Measurements from ENCODE around the gene PHLDB2.

PHLDB2 gene

DNA sequence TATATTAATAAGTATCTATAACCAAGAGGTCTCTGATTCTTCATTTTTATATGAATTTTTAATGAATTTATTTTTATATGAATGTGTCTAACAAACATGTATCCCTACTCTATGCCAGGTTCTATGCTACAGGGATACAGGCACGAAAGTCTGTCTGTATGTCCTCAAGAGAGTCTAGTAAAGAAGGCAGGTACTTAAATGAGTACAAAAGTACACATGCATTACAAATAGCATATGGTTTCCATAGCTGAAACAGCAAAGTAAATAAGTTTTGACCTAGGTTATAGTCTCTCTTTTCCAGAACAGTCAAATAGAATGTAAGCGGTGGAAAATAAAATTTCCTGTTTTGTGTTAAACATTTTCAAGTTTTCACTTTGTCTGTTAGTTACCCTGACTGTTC lies 106.4 kb downstream of the PHLDB2 start:
- no peak for DNase-seq (ENCODE audit: low spot score)

DNA sequence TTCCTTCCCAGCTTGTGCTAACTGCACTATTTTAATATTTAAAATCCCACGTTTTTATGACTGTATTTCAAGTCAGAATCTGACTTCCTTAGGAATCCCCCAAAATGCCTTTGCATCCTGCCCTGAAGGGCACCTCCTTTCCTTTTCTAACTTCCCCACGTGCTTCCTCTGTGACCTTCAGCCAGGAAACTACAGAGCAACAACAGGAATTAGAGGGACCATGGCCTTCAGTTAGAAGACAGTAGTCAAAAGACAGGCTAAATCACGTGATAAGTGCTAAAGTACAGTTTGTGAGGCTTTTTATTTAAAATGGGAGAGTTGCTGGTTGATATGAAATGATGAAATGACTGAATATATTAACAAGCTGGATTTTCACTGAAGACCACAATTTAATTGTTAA lies 108.0 kb downstream of the PHLDB2 start:
- DNase-seq (ENCODE audit: low spot score) = no peak

DNA sequence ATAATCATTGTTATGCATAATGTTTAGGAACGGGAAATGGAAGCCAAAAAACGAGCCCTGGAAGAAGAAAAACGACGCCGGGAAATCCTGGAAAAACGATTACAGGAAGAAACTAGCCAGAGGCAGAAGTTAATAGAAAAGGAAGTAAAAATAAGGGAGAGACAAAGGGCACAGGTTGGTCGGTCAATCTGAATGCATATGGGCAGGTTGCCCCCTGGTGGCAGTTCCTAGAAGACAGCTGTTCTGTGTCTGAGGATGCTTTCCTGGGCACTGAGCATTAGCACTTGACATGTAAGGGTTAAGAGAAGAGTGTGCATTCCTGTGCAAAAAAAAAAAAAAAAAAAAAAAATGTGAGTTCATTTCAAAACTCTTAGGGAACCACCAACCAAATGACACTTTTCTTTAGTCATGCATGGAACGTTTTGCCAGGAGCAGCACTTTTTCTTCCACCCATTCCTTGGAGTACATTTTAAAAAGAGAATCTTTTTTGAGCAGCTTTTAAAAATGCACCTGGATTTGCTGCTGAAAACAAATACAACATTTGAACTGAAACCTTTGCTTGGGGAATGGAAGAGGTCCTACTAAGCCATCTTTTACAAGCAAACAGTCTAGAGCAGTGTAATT lies 108.7 kb downstream of the PHLDB2 start:
- peak; percentile 86 for DNase-seq (ENCODE audit: low spot score)

DNA sequence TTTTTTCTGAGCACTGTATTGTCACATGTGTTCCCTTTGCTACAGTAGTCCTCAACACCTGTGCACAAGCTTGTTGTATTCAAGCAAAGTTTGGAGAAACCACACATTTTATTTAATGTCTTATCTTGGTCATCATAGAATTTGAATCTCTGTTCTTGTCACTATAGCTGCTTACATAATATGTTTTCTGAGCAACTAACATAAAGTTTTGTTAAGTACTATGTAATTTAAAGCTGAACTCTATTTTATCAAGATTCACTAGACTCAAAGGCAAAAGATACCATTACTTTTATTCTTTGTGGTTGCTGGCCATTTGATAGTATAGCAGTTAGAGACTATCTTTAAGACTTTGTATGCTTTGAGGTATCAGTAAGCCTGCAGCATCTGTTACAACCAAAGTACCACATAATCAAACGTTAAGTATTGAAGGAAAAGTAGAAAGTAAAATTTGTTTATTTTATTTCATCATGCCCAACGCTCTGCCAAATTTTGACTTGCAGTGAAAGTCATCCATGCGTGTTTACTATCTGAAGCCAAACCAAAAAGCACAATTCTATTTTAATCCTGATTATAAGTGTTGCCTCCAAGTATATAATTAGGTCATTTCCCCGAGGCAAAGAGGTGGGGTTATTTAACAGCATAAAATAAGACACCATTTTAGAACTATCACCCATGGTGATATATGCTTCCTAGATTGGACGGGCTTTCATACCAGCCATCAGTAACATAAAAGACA lies 109.4 kb downstream of the PHLDB2 start:
- no peak for DNase-seq (ENCODE audit: low spot score)

DNA sequence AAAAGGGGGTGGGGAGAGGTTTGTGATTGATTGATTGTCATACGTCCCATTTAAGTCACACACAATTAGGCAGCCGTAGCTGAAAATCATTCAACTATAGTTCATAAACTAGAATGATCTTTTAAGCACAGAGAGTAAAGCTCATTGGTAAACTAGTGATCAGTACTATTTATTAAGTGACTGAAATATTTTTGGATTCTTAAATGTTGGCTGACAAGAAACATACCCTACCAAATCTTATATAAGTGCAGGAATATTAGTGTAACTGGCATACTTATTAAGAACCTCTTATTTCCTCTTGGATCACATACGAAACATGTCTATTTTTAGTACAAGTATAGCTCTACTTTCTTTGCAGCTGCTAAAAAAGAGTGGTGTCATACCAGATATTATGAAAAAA lies 111.3 kb downstream of the PHLDB2 start:
- no peak for DNase-seq (ENCODE audit: low spot score)

DNA sequence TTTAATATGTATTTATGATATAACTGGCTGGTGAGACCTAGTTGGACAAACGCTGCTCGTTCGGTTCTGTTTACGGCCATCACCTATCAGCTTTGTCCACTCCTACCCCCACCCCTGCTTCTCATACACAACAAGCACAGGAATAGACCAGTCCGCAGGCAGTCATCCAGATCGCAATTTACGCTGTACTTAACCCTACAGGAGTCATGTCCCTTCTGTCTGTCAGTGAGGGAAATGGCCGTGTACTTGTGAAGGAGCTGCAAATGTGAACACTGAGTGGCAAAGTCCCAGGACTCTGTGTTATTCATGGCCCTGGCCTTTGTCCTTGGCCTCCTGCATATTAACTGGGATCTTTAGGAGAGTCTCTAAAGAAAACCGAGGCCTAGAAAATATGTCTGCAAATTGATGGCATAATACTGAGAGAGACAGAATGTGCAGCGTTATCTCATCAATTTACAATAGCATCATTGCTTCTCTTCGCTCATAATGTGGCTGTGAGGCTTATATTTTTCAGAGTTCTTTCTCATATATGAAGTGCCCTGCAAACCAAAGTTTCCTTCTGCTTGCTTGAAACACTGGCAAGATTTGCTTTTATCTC lies 112.6 kb downstream of the PHLDB2 start:
- DNase-seq (ENCODE audit: low spot score) = no peak

DNA sequence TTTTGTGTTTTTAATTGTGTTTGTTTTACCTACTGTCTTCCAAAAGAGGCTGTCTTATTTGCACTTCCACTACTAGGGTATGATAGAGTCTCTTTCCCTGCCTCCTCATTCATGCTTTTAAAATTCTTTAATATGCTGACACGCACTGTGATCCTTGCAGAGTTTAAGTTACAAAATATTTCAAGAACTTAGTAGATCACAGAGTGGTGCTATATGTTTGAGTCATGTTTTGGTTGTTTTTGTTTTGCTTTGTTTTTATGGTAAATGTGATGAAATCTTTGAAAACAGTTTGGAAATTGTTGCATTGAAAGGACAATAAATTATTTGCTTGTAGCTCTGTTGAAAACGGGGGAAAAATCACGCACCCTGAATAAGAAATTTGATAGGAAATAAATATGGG lies 113.8 kb downstream of the PHLDB2 start:
- DNase-seq (ENCODE audit: low spot score) = no peak

DNA sequence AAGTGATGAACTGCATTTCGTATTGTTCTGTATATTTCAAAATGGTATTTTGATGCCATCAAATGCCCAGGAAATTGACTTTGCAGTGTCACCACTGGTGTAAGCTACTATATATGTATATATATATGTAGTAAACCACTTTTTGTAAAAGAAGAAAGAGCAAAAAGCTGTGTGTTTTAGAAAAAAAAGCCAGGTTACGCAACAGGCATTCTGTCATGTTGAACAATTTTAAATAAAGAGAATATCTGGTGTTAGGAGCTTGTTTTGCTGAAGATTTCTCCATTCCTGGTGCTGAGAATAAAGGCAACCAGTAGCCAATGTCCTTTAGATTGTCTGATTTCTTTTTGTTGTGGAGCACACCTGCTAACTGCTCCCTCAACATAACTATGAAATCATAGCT lies 116.1 kb downstream of the PHLDB2 start:
- DNase-seq (ENCODE audit: low spot score) = no peak

DNA sequence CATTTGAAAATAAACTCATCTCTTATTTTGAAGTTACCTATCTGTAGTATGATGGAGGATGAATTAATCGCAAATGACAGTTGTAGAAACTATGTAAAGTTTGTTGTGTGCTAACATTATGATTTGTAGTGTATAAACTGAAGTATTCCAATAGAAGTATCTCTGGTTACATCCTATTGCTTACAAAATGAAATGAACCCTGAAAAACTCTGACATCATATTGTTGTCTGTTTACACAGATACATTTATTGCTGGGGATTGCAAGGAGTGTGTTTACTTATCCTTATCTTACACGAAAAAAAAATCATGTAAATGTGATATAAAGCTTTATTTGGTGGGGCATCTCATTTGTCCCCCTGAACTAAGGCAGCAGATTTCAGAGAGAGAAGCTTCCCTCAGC lies 117.2 kb downstream of the PHLDB2 start:
- no peak for DNase-seq (ENCODE audit: low spot score)

DNA sequence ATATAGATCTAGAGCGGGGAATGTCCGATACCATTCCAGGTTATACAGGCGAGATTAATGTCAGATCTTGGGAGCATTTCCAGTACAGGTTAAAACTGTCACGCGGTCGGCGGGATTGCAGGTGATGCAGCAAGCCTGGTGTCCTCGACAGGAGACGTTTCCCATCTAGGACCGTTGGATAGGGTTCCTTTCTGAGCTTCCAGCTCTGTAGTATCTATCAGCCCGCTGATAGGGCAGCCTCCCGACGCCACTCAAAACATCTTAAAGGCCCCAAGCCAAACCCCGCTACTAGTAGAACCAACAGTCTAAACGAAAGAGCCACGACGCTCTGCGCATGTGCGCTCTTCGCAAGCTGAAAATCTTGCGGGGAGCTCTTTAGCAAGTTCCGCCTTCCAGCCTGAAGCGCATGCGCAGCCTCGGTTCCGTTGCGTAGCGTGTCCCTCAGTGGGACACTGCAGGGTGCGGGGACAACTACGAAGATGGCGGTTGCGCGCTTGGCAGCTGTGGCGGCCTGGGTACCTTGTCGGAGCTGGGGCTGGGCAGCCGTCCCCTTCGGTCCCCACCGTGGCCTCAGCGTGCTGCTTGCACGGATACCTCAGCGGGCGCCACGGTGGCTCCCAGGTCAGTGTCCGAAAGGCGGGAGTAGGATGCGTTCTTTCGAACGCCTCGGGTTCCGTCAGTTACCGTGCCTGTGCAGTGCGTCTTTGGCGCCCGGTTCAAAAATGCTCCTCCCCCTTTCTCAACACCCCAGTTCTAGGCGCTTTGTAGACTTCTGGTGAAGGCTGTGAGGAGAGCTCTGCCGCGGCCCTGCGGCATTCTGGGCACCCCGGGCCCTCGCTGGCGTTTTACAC lies 119.7 kb downstream of the PHLDB2 start, which contains the start of gene ABHD10:
TSS of gene ABHD10 (plus strand) at position 444 of the 851 bp plus-strand sequence. CDS start at position 480, 36 bp downstream.
- DNase-seq (ENCODE audit: low spot score) = peak; percentile 99

DNA sequence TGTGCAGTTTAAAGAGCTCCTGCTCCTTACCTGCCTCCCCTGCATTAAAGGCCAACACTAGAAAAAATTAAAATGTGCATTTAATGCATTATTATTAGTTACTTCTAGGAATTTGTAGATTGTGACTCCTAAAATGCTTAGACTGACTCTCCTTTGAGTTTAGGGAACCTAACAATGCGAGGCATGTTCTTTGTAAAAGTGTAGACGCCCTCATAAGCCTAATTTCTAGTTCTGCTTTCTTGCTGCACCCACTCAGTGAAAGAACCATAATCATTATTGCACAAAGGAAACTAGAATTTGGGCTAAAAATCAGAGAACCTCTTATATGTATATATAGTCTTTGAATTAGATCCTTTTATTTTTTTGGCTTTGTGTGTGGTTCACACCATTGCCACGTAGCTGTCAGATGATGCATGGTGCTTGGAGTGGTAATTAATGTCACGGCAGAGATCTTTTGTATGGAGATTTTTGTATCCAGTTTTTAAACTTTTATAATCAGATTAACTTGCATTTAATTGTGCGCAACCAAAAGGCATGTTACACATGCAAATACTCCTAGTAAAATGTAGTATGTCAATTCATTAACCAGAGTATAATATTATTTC lies 120.5 kb downstream of the PHLDB2 start:
- peak; percentile 68 for DNase-seq (ENCODE audit: low spot score)

DNA sequence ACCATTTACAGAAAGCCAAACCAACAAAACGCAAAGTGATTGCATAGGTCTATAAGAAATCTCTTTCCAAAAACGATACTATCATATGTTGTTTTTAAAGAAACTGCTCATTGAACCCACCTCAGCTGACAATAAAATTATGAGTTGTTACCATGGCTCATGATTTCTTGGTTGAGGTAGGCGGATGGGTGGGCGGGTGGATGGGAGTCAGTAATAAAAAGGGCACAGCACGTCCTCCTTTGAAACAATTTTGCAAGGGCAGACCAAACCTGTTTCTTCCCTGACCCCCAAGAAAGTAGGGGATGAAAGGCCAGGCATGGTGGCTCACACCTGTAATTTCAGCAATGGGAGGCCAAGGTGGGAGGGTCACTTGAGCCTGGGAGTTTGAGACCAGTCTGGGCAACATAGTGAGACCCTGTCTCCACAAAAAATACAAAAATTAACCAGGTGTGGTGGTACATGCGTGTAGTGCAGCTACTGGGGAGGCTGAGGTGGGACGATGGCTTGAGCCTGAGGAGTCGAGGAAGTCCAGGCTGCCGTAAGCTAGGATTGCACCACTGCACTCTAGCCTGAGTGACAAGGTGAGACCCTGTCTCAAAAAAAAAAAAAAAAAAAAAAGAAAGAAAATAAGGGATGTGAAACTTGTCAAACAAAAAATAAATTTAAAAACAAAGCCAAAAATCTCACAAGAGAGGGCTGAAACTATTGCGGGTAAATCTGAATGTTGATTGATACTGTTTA lies 121.8 kb downstream of the PHLDB2 start:
- no peak for DNase-seq (ENCODE audit: low spot score)

DNA sequence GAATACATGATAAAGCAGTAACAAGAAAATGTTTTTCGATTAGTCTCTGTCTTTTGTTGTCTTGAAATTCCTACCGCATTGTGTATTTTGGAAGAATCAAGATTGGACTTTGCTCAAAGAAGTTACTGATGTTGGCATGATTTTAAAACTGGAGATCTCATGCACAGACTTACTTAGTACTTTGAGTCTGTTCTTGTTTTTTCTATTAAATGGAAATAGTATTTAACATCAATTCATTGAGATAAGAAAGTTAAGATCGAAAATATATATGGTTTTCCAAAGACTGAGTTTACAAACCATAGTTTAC lies 122.3 kb downstream of the PHLDB2 start:
- no peak for DNase-seq (ENCODE audit: low spot score)

DNA sequence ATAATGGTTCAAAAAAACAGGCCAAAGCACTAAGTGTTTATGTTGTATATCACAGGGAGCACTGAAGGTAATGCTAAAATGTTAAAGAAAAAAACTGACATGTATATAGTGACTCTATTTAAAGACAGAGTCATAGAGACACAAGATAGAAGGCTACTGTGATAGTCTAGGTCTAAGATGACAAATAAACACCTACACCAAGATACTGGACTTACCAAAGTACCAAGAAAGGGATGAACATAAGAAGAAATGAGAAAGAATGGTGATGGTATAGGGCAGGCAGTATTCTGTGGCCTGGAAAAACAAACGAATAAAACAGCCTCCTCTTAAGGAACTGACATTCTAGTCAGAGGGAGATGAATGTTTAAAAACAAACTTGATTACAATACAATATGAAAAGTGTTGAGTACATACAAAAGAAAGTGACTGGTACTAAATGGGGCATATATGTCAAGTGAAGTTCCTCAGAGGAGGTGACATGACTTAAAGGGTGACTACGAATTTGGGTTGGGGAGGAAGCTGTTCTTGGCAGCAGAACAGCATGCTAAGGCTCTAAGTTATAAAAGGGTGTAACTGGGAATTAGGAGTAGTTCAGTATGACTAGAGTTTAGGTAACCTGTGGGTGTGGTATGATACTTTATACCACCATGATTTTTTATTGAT lies 125.7 kb downstream of the PHLDB2 start:
- DNase-seq (ENCODE audit: low spot score) = no peak

DNA sequence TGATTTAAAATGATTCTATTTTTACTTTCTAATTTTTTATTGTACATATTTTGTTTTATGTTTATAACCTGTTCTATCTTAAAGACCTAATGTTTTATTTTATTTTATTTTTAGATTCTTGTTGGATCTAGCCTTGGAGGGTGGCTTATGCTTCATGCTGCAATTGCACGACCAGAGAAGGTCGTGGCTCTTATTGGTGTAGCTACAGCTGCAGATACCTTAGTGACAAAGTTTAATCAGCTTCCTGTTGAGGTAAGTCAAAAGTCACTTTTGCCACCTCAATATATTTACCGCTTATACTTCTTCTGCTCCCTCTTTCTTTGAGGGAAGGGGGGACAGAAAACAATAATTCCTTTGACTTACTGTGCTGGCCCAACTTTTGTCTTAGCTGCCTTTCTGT lies 127.7 kb downstream of the PHLDB2 start:
- DNase-seq (ENCODE audit: low spot score) = no peak

DNA sequence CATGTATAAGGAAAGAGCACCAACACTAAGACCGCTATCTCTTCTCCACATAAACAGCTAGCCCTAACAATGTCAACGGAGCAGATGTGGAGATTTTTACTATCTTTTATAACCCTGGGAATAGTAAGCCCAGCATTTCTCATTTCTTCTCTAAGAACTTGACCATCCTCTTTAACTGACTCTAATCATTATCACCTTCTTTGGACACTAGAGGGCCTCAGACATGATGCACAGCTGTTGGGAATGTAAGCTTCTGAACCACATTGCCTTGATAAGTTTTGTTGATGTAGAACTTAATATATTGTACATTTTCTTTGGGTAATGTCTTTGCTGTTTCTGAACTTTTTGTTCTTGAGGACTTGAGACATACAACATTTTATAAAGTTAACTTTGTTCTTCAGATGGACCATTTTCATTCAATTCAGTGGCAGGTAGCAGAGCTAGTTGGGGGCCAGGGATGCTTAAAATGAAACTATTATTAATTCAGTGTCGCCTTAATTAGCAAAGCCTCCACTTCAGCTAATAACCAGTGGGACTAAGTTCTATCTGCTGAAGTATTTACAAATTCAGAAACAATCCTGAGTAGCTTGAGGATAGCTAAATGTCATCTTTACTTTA lies 130.1 kb downstream of the PHLDB2 start:
- peak; percentile 77 for DNase-seq (ENCODE audit: low spot score)

DNA sequence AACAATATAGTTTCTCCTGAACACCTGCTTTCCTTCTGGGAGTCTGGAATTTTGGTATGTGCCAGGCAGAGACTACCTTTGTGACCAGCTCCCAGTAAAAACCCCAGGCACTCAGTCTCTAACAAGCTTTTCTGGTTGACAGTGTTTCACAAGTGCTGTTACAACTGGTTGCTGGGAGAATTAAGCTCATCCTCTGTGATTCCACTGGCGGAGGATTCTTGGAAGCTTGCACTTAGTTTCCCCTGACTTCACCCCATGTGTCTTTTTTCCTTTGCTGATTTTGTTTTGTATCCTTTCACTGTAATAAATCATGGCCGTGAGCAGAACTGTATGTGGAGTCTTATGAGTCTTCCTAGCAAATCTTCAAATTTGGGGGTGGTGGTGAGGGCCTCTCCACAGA lies 134.0 kb downstream of the PHLDB2 start:
- DNase-seq (ENCODE audit: low spot score) = no peak

DNA sequence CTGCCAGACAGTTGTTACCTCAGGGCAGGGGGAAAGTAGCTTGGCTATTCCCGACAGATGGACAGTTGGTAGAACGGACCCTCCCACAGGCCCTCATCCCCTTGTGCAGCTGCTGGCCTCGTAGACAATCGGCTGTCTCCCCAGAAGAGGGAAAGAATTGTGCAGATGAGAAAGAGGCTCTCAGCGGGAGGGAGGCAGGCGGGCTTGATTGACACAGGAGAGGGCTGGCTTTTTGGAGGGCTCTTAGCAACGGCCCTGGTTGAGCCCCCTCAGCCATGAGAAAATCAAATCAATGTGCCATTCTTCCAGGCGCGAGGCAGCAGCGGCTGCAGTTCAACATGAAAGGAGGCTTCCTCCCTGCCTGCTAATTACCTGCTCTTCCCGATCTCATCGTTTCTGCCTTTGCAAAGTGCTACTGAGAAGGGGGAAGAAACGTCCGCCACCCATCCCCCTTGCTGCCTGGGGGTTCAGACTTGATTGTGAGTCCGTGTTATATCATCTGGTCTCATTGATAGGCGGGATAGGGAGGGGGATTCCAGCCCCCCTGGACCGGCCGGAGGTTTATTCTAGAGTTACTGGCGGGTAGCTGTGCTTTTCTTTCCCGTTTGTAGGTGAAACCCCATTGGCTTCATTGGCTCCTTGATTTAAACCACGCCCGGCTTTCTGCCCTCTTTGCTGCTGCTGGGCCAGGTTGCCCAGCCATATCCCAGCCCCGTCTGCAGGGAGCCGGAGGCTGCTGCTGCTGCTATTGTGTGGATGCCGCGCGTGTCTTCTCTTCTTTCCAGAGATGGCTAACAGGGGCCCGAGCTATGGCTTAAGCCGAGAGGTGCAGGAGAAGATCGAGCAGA lies 139.8 kb downstream of the PHLDB2 start, which contains the start of gene TAGLN3:
TSS of gene TAGLN3 (plus strand) at position 287 of the 848 bp plus-strand sequence. CDS start at position 788, 501 bp downstream.
- DNase-seq (ENCODE audit: low spot score) = peak; percentile 7
